ENCODE data around the gene LONRF2. TPM values are rescaled to one million over a fixed set of nuclear protein-coding genes. Genes with fewer than 3 reads are reported as not detected.

Gene LONRF2
- polyA plus RNA-seq, 1 donor (not counting 4 experiments of a cell fraction or from before 2014, with no cell fraction given), result not detected

- Histone ChIP-seq H3K4me2 (ENCODE audit: control insufficient read depth, extremely low read depth, insufficient read depth, low read depth, low read length) (no peak overlapping the region), H3K27me3 (ENCODE audit: control insufficient read depth, extremely low read depth, insufficient read depth, low read length) (no peaks in the 10 kb centered on the region), H3K4me1 (ENCODE audit: control insufficient read depth, extremely low read depth, insufficient read depth, low read length) (no peaks in the 10 kb centered on the region), H3K9me3 (ENCODE audit: control insufficient read depth, low read depth, low read length) (no peaks in the 10 kb centered on the region), H3K36me3 (ENCODE audit: control insufficient read depth in 2 of 2, extremely low read depth in 1 of 2, insufficient read depth in 2 of 2, low read length in 2 of 2) (no peaks in the 10 kb centered on the region), H3K4me3 (ENCODE audit: control insufficient read depth in 2 of 3, extremely low read depth in 1 of 3, insufficient read depth in 2 of 3, low read depth in 1 of 3, low read length in 3 of 3) (no peak overlapping the region), H3K79me2 (ENCODE audit: control insufficient read depth, insufficient read depth, low read length) (no peaks in the 10 kb centered on the region), H3K9me1 (ENCODE audit: control insufficient read depth, extremely low read depth, insufficient read depth, low read length) (no peaks in the 10 kb centered on the region), H4K20me1 (ENCODE audit: control insufficient read depth, extremely low read depth, insufficient read depth, low read length) (no peaks in the 10 kb centered on the region), H3K9ac (ENCODE audit: control insufficient read depth, extremely low read depth, insufficient read depth, low read length) (no peak overlapping the region), H3K27ac (ENCODE audit: control insufficient read depth, insufficient read depth, low read length) (no peak overlapping the region), H2AFZ (ENCODE audit: control insufficient read depth, low read length) (no peak overlapping the region)
- dilution Hi-C loops (cut with MboI; ENCODE audit: extremely low pct_ligation_motif_present, low sequenced_read_pairs), result no loop called here
- FAIRE-seq (no peak), DNase-seq (ENCODE audit: low read depth, low spot score) (no peak)
- TF ChIP-seq CTCF (optimal IDR thresholded peaks at IDR 0.05 in 1 of 3, IDR thresholded peaks at IDR 0.05 in 1 of 3, conservative IDR thresholded peaks at IDR 0.05 in 1 of 3; ENCODE audit: extremely low read depth in 1 of 3, insufficient read depth in 2 of 3, low read length in 3 of 3), result no peak
- no peak for TF ChIP-seq EZH2 (IDR thresholded peaks at IDR 0.05; ENCODE audit: low read length)
Measured at GRCh38 chr2:100303744-100304143, 18.6 kb downstream of the LONRF2 start.

- FAIRE-seq, result no peak
- no peaks in the 10 kb centered on the region for H3K9me1 ChIP-seq (ENCODE audit: control insufficient read depth, extremely low read depth, insufficient read depth, low read length)
- no peaks in the 10 kb centered on the region for H3K27me3 ChIP-seq (ENCODE audit: control insufficient read depth, extremely low read depth, insufficient read depth, low read length)
- no peak overlapping the region for H3K4me2 ChIP-seq (ENCODE audit: control insufficient read depth, extremely low read depth, insufficient read depth, low read depth, low read length)
- H3K9me3 ChIP-seq (ENCODE audit: control insufficient read depth, low read depth, low read length), result no peaks in the 10 kb centered on the region
- dilution Hi-C loops (cut with MboI; ENCODE audit: extremely low pct_ligation_motif_present, low sequenced_read_pairs), result no loop called here
- H3K4me3 ChIP-seq (ENCODE audit: control insufficient read depth in 2 of 3, extremely low read depth in 1 of 3, insufficient read depth in 2 of 3, low read depth in 1 of 3, low read length in 3 of 3), result no peak overlapping the region
- TF ChIP-seq CTCF (optimal IDR thresholded peaks at IDR 0.05 in 1 of 3, IDR thresholded peaks at IDR 0.05 in 1 of 3, conservative IDR thresholded peaks at IDR 0.05 in 1 of 3; ENCODE audit: extremely low read depth in 1 of 3, insufficient read depth in 2 of 3, low read length in 3 of 3) (no peak), EZH2 (IDR thresholded peaks at IDR 0.05; ENCODE audit: low read length) (no peak)
- DNase-seq (ENCODE audit: low read depth, low spot score), result no peak
- H3K36me3 ChIP-seq (ENCODE audit: control insufficient read depth in 2 of 2, extremely low read depth in 1 of 2, insufficient read depth in 2 of 2, low read length in 2 of 2), result no peaks in the 10 kb centered on the region
- H3K9ac ChIP-seq (ENCODE audit: control insufficient read depth, extremely low read depth, insufficient read depth, low read length), result no peak overlapping the region
- no peaks in the 10 kb centered on the region for H3K79me2 ChIP-seq (ENCODE audit: control insufficient read depth, insufficient read depth, low read length)
- H3K4me1 ChIP-seq (ENCODE audit: control insufficient read depth, extremely low read depth, insufficient read depth, low read length), result no peaks in the 10 kb centered on the region
- no peaks in the 10 kb centered on the region for H4K20me1 ChIP-seq (ENCODE audit: control insufficient read depth, extremely low read depth, insufficient read depth, low read length)
- H3K27ac ChIP-seq (ENCODE audit: control insufficient read depth, insufficient read depth, low read length), result no peak overlapping the region
- H2AFZ ChIP-seq (ENCODE audit: control insufficient read depth, low read length), result no peak overlapping the region
Measured at GRCh38 chr2:100302585-100302892, 19.8 kb downstream of the LONRF2 start.

All from keratinocyte (primary cell).